Upper lobe of left lung (tissue), 6 donors: ENCODE results near the gene DPP6. TPM values are rescaled to one million over a fixed set of nuclear protein-coding genes. Genes with fewer than 3 reads are reported as not detected.

Experiments used
- ATAC-seq, 2 donors: fragments of 200-7000 bp; cut with Tn5 transposase; one replicate each; pipeline ENCODE4 v1.9.1; 2022; ENCODE audit warnings: mild to moderate bottlenecking in 2 of 2, moderate library complexity in 2 of 2; ENCODE audit not compliant: low FRiP score in 2 of 2
- DNase-seq, 2 donors: peaks; one replicate each; pipeline ENCODE4 v3.0.0-alpha.2; 2019 to 2020
- H3K27ac ChIP-seq, 4 donors: fragments of 200-600 bp; sonication (generic); one replicate each; pipeline ENCODE4 v1.5.1; 2016 to 2019
- H3K27me3 ChIP-seq, 4 donors: fragments of 200-600 bp; sonication (generic); one replicate each; pipeline ENCODE4 v1.5.1; 2017 to 2019
- H3K36me3 ChIP-seq, 4 donors: fragments of 200-600 bp; sonication (generic); one replicate each; pipeline ENCODE4 v1.5.1; 2016 to 2019
- H3K4me1 ChIP-seq, 4 donors: fragments of 200-600 bp; sonication (generic); one replicate each; pipeline ENCODE4 v1.5.1; 2018 to 2019
- H3K4me3 ChIP-seq, 4 donors: fragments of 200-600 bp; sonication (generic); one replicate each; pipeline ENCODE4 v1.5.1; 2017 to 2019; ENCODE audit warnings: mild to moderate bottlenecking in 2 of 4, moderate library complexity in 1 of 4
- H3K9me3 ChIP-seq, 4 donors: fragments of 200-600 bp; sonication (generic); one replicate each; pipeline ENCODE4 v1.5.1; 2018 to 2019
- EP300 ChIP-seq, 4 donors: sonication (generic); formaldehyde crosslinking; IDR thresholded peaks; one replicate each; pipeline ENCODE4 v1.5.1; 2017; ENCODE audit warnings: antibody characterized with exemption in 4 of 4, control low read depth in 2 of 4
- POLR2A ChIP-seq, 4 donors: fragments of 450-650 bp; IDR thresholded peaks; one replicate each; pipeline ENCODE4 v1.5.1; 2016 to 2017; ENCODE audit warnings: antibody characterized with exemption in 4 of 4, mild to moderate bottlenecking in 2 of 4
- POLR2AphosphoS5 ChIP-seq, 2 donors: sonication (generic); formaldehyde crosslinking; IDR thresholded peaks; one replicate each; pipeline ENCODE4 v1.5.1; 2017; ENCODE audit warnings: antibody characterized with exemption in 2 of 2
- WGBS, 2 donors: methylation state at CpG; one replicate each; pipeline ENCODE4 v1.1.5; 2017 to 2018; 5-methylcytosine and 5-hydroxymethylcytosine counted together
- total RNA-seq, 6 donors: library from RNA; depleted of rRNA in 4 of 6; stranded (reverse); fragments of >200 nt in 4 of 6; gene quantifications; one replicate each; pipeline versions ENCODE4 v1.1.0 to v1.2.1, GENCODE V29; 2016 to 2021
- TF ChIP-seq, protein P1 (sequence below), 6 experiments: fragments of 450-650 bp in 4 of 6; fragments of 200-600 bp in 2 of 6; sonication (generic) in 2 of 6; IDR thresholded peaks; one replicate each; pipeline ENCODE4 v1.5.1; 2016 to 2019; ENCODE audit warnings: antibody characterized with exemption in 6 of 6
- donor health status: DM: no; HTN: no; CAD: no; lungs with moderate emphysema.
- donor health status: DM: no; HTN: yes; CAD: no; lungs with severe emphysema.

Gene DPP6
- total RNA-seq, 6 donors from 2014 or later: 0.49 to 3.1 (median 0.86) TPM; not detected in 2

DNA sequence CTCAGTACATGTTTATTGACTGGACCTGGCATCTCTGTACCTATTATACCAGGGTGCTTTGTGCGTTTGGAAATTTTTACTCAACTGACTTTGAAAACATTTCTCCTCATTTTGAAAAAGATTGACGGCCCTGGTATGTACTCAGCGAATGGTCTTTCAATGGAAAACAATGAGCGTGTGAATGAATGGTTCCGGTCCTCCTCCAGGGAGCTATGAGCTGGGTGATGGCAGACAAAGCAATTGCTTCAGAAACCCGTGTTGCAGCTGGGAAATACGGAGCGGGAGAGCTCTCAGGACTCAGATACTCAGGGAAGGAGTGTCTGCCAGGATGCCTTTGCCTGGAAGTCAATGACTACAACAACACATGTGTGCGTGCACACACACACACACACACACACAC is 824.8 kb downstream of the DPP6 start:
- Histone ChIP-seq H3K27me3 (no peaks in the 10 kb centered on the region), H3K36me3 (no peaks in the 10 kb centered on the region), H3K4me1 (peaks cover 0 to 11% (median 2%) of the 10 kb centered on the region in 4 donors), H3K9me3 (no peaks in the 10 kb centered on the region), H3K27ac (no peak overlapping the region), H3K4me3 (no peak overlapping the region)
- no peak for ATAC-seq
- TF ChIP-seq EP300 (IDR thresholded peaks at IDR 0.05): no peak
- TF ChIP-seq POLR2A (IDR thresholded peaks at IDR 0.05): no peak
- no peak for TF ChIP-seq POLR2AphosphoS5 (IDR thresholded peaks at IDR 0.05)
- TF ChIP-seq, protein P1, sequence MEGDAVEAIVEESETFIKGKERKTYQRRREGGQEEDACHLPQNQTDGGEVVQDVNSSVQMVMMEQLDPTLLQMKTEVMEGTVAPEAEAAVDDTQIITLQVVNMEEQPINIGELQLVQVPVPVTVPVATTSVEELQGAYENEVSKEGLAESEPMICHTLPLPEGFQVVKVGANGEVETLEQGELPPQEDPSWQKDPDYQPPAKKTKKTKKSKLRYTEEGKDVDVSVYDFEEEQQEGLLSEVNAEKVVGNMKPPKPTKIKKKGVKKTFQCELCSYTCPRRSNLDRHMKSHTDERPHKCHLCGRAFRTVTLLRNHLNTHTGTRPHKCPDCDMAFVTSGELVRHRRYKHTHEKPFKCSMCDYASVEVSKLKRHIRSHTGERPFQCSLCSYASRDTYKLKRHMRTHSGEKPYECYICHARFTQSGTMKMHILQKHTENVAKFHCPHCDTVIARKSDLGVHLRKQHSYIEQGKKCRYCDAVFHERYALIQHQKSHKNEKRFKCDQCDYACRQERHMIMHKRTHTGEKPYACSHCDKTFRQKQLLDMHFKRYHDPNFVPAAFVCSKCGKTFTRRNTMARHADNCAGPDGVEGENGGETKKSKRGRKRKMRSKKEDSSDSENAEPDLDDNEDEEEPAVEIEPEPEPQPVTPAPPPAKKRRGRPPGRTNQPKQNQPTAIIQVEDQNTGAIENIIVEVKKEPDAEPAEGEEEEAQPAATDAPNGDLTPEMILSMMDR (IDR thresholded peaks at IDR 0.05): no peak
- DNase-seq: no peak
- WGBS, 2 donors: 87 to 89% methylated on average over 9 of the region's 9 CpGs

DNA sequence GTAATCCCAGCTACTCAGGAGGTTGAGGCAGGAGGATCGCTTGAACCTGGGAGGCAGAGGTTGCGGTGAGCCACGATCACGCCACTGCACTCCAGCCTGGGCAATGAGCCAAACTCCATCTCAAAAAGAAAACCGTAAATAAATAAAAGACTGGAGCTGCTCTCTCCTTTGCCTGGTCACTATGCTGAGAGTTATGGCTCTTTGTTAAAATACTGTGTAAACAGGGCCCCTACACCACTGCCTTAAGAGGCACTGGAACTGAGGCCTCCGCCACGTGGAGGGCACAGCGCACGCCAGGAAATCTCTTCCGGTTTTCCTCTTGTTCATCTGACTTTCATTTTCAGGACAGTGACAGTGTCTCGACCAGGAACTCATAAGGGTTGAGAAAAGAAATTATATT is 827.4 kb downstream of the DPP6 start:
- TF ChIP-seq, protein P1 (IDR thresholded peaks at IDR 0.05): no peak
- TF ChIP-seq POLR2A (IDR thresholded peaks at IDR 0.05) (no peak), POLR2AphosphoS5 (IDR thresholded peaks at IDR 0.05) (no peak), EP300 (IDR thresholded peaks at IDR 0.05) (no peak)
- DNase-seq (no peak), ATAC-seq (no peak)
- H3K4me3 ChIP-seq: no peak overlapping the region
- WGBS, 2 donors: 31 to 40% methylated on average over 11 of the region's 11 CpGs
- peaks cover 0 to 5% (median 0%) of the 10 kb centered on the region in 4 donors for H3K4me1 ChIP-seq
- no peak overlapping the region for H3K27ac ChIP-seq
- H3K27me3 ChIP-seq: no peaks in the 10 kb centered on the region
- H3K36me3 ChIP-seq: no peaks in the 10 kb centered on the region
- H3K9me3 ChIP-seq: no peaks in the 10 kb centered on the region

DNA sequence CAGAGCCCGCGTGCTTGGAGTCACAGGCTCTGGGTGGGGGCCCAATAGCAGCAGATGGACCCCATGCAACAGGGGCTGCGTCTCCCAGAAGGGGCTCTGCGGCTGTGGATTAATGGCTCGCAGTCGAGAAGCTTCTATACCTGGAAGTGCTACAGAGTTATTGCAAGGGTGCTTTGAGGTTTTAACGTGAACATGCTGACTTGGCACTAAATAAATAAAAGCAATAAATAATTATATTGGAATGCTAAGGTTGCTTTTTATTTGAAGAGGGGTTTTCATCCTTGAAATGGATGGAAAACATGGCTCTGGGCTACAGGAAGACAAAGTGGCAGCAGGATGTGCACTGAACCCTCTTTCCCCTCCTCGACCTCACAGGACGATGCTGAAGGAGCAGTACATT is 828.3 kb downstream of the DPP6 start:
- Histone ChIP-seq H3K9me3 (no peaks in the 10 kb centered on the region), H3K36me3 (no peaks in the 10 kb centered on the region), H3K27ac (no peak overlapping the region), H3K4me3 (no peak overlapping the region), H3K27me3 (no peaks in the 10 kb centered on the region), H3K4me1 (peaks cover 0 to 5% (median 0%) of the 10 kb centered on the region in 4 donors)
- ATAC-seq (no peak), DNase-seq (no peak)
- TF ChIP-seq EP300 (IDR thresholded peaks at IDR 0.05) (no peak), POLR2A (IDR thresholded peaks at IDR 0.05) (no peak), POLR2AphosphoS5 (IDR thresholded peaks at IDR 0.05) (no peak)
- TF ChIP-seq, protein P1 (IDR thresholded peaks at IDR 0.05): no peak
- WGBS, 2 donors: 90 to 93% methylated on average over 8 of the region's 9 CpGs

DNA sequence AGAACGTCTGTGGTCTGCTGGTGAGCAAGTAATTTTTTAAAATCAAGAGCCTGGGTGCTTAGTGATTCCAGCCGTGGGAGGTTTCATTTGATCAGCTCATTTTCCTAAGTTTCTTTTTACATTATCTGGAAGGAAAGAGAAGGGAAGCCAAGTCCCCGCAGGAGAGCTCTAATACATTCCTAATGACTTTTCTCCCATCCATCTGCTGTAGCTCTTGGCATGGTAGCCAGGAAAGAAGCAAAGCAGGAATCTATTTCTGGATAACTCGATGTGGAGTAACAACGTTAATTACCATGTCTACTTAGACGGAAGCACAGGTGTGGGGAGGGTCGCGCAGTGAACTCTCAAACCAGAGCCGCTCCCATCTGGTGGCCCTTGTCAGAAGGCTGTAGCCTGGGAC is 828.8 kb downstream of the DPP6 start:
- no peaks in the 10 kb centered on the region for H3K9me3 ChIP-seq
- 70 to 84% methylated on average over 9 of the region's 9 CpGs for WGBS, 2 donors
- H3K27ac ChIP-seq: no peak overlapping the region
- H3K27me3 ChIP-seq: no peaks in the 10 kb centered on the region
- no peak for DNase-seq
- no peak for ATAC-seq
- TF ChIP-seq EP300 (IDR thresholded peaks at IDR 0.05): no peak
- TF ChIP-seq, protein P1 (IDR thresholded peaks at IDR 0.05): no peak
- TF ChIP-seq POLR2A (IDR thresholded peaks at IDR 0.05): no peak
- no peak for TF ChIP-seq POLR2AphosphoS5 (IDR thresholded peaks at IDR 0.05)
- H3K4me3 ChIP-seq: no peak overlapping the region
- no peaks in the 10 kb centered on the region for H3K36me3 ChIP-seq
- H3K4me1 ChIP-seq: peaks cover 0 to 5% (median 0%) of the 10 kb centered on the region in 4 donors

DNA sequence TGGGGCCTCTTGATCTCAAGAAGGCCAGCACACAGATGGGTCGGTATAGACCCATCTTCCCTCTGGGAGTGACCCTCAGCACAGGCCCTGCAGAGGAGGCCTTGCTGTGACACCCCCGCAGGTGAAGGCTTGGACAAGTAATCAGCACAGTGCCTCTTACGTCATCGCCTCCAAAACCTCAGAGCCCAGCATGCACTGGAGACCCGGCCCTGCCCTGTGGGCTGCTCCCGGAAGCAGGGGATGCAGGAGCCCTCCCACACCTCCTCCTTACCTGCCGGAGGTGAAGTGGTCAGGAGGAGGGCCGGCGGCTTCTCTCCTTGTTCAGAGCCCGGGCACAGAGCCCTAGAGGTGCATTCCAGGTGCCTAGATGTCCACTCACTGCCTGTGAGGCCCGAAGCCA is 829.3 kb downstream of the DPP6 start:
- no peak for DNase-seq
- H3K9me3 ChIP-seq: no peaks in the 10 kb centered on the region
- H3K4me3 ChIP-seq: no peak overlapping the region
- no peak for ATAC-seq
- TF ChIP-seq EP300 (IDR thresholded peaks at IDR 0.05) (no peak), POLR2AphosphoS5 (IDR thresholded peaks at IDR 0.05) (no peak), POLR2A (IDR thresholded peaks at IDR 0.05) (no peak)
- TF ChIP-seq, protein P1 (IDR thresholded peaks at IDR 0.05): no peak
- H3K27me3 ChIP-seq: no peaks in the 10 kb centered on the region
- H3K27ac ChIP-seq: no peak overlapping the region
- 71 to 91% methylated on average over 7 to 10 of the region's 11 CpGs for WGBS, 2 donors
- peaks cover 0 to 5% (median 0%) of the 10 kb centered on the region in 4 donors for H3K4me1 ChIP-seq
- H3K36me3 ChIP-seq: no peaks in the 10 kb centered on the region
